Activated CD8-positive, alpha-beta T cell treated with anti-CD3 and anti-CD28 coated beads, Interleukin-2, amount 10 ng/mL, durations not matched to agents 7 days and 5 days (primary cell): ENCODE results near the gene NTM. TPM values are rescaled to one million over a fixed set of nuclear protein-coding genes. Genes with fewer than 3 reads are reported as not detected.
"Not testable (repeated sequence)": the region's sequence is repeated elsewhere in the genome, so short reads cannot be mapped to it uniquely, and the experiment has no call there.

ENCODE experiments used
- ATAC-seq: fragments of 150-1000 bp; cut with Tn5 transposase; one replicate; pipeline ENCODE4 v1.10.0; 2021; ENCODE audit warnings: moderate library complexity
- CTCF ChIA-PET: fragments of 350-600 bp; sonication (Branson Sonifier 250); formaldehyde crosslinking; loops from one replicate; lab custom pipeline; 2021; ENCODE audit warnings: antibody characterized with exemption; lab: Charles Lee
- POLR2A ChIA-PET: fragments of 350-600 bp; sonication (Branson Sonifier 250); formaldehyde crosslinking; loops from one replicate; lab custom pipeline; 2021; ENCODE audit warnings: antibody characterized with exemption; lab: Charles Lee
- DNase-seq: peaks from one replicate; pipeline ENCODE4 v3.0.0-alpha.2; 2020
- H3K27ac Mint-ChIP-seq: one replicate; pipeline ENCODE4 v1.8.0; 2021; ENCODE audit warnings: mild to moderate bottlenecking, mixed read lengths
- H3K27me3 Mint-ChIP-seq: one replicate; pipeline ENCODE4 v1.8.0; 2021; ENCODE audit warnings: low read depth, mixed read lengths
- H3K36me3 Mint-ChIP-seq: one replicate; pipeline ENCODE4 v1.8.0; 2021; ENCODE audit warnings: low read depth, mixed read lengths
- H3K4me1 Mint-ChIP-seq: one replicate; pipeline ENCODE4 v1.8.0; 2021; ENCODE audit warnings: low read depth, mixed read lengths
- H3K4me3 Mint-ChIP-seq: one replicate; pipeline ENCODE4 v1.8.0; 2021; ENCODE audit warnings: mild to moderate bottlenecking, mixed read lengths
- H3K9me3 Mint-ChIP-seq: one replicate; pipeline ENCODE4 v1.8.0; 2022; ENCODE audit warnings: mixed read lengths; ENCODE audit not compliant: insufficient read depth
- total RNA-seq, 2 experiments: library from RNA; stranded (reverse); gene quantifications; one replicate each; pipeline ENCODE4 v1.2.3, GENCODE V29; 2021

Gene NTM
- total RNA-seq, 2 experiments from 2014 or later: not detected

GRCh38 chr11:132347156-132348090 lies 977.0 kb downstream of the NTM start:
- ChIA-PET POLR2A (no interaction called here), CTCF (interaction anchor here (0.6 kb wide), 1 partner anchor 1382 kb away, joined by 3 read pairs; no protein-coding TSS in a partner anchor)
- Mint-ChIP-seq H3K9me3 (no peaks in the 10 kb centered on the region), H3K27ac (no peak overlapping the region), H3K27me3 (peaks cover 2% of the 10 kb centered on the region), H3K4me1 (peaks cover 15% of the 10 kb centered on the region), H3K36me3 (no peaks in the 10 kb centered on the region), H3K4me3 (no peak overlapping the region)
- no peak for DNase-seq
- ATAC-seq: no peak

- CTCF ChIA-PET: interaction anchor here (1.1 kb wide), 1 partner anchor 18 kb away, joined by 3 read pairs; no protein-coding TSS in a partner anchor
- no peak for DNase-seq
- H3K4me1 Mint-ChIP-seq: peaks cover 15% of the 10 kb centered on the region
- H3K27ac Mint-ChIP-seq: no peak overlapping the region
- POLR2A ChIA-PET: no interaction called here
- H3K36me3 Mint-ChIP-seq: no peaks in the 10 kb centered on the region
- ATAC-seq: no peak
- H3K9me3 Mint-ChIP-seq: no peaks in the 10 kb centered on the region
- no peaks in the 10 kb centered on the region for H3K27me3 Mint-ChIP-seq
- H3K4me3 Mint-ChIP-seq: no peak overlapping the region
Observed at GRCh38 chr11:132349811-132350733, 979.7 kb downstream of the NTM start.

GRCh38 chr11:132351050-132351449 lies 980.6 kb downstream of the NTM start:
- H3K4me1 Mint-ChIP-seq: peaks cover 15% of the 10 kb centered on the region
- ChIA-PET CTCF (no interaction called here), POLR2A (no interaction called here)
- H3K9me3 Mint-ChIP-seq: no peaks in the 10 kb centered on the region
- DNase-seq (no peak), ATAC-seq (no peak)
- no peak overlapping the region for H3K4me3 Mint-ChIP-seq
- H3K27ac Mint-ChIP-seq: no peak overlapping the region
- H3K27me3 Mint-ChIP-seq: no peaks in the 10 kb centered on the region
- no peaks in the 10 kb centered on the region for H3K36me3 Mint-ChIP-seq

GRCh38 chr11:132352497-132352896 lies 982.1 kb downstream of the NTM start:
- Mint-ChIP-seq H3K36me3 (no peaks in the 10 kb centered on the region), H3K4me1 (peaks cover 9% of the 10 kb centered on the region), H3K9me3 (no peaks in the 10 kb centered on the region), H3K27ac (no peak overlapping the region), H3K27me3 (no peaks in the 10 kb centered on the region), H3K4me3 (no peak overlapping the region)
- ATAC-seq: no peak
- ChIA-PET CTCF (no interaction called here), POLR2A (no interaction called here)
- DNase-seq: no peak

GRCh38 chr11:132353255-132353654 lies 982.8 kb downstream of the NTM start:
- POLR2A ChIA-PET: no interaction called here
- CTCF ChIA-PET: no interaction called here
- H3K4me3 Mint-ChIP-seq: no peak overlapping the region

GRCh38 chr11:132357811-132358572 lies 987.6 kb downstream of the NTM start:
- ATAC-seq: peak; percentile 67
- H3K27me3 Mint-ChIP-seq: no peaks in the 10 kb centered on the region
- CTCF ChIA-PET: no interaction called here
- peaks cover 7% of the 10 kb centered on the region for H3K4me1 Mint-ChIP-seq
- H3K27ac Mint-ChIP-seq: peak overlapping the region; percentile 70
- POLR2A ChIA-PET: no interaction called here
- H3K36me3 Mint-ChIP-seq: no peaks in the 10 kb centered on the region
- peak overlapping the region; percentile 9 for H3K4me3 Mint-ChIP-seq
- peak; percentile 32 for DNase-seq
- H3K9me3 Mint-ChIP-seq: no peaks in the 10 kb centered on the region

More at GRCh38 chr11:132353255-132353654, 982.8 kb downstream of the NTM start:
- Mint-ChIP-seq H3K36me3 (no peaks in the 10 kb centered on the region), H3K27ac (no peak overlapping the region), H3K9me3 (no peaks in the 10 kb centered on the region), H3K27me3 (no peaks in the 10 kb centered on the region), H3K4me1 (peaks cover 7% of the 10 kb centered on the region)
- ATAC-seq: no peak
- no peak for DNase-seq

- no peaks in the 10 kb centered on the region for H3K36me3 Mint-ChIP-seq
- POLR2A ChIA-PET: no interaction called here
- DNase-seq (no peak), ATAC-seq (no peak)
- CTCF ChIA-PET: no interaction called here
- H3K9me3 Mint-ChIP-seq: no peaks in the 10 kb centered on the region
- no peak overlapping the region for H3K4me3 Mint-ChIP-seq
- peaks cover 7% of the 10 kb centered on the region for H3K4me1 Mint-ChIP-seq
- peak overlapping the region; percentile 70 for H3K27ac Mint-ChIP-seq
- no peaks in the 10 kb centered on the region for H3K27me3 Mint-ChIP-seq
Observed at GRCh38 chr11:132358573-132358953, 988.1 kb downstream of the NTM start.

GRCh38 chr11:132361011-132361550 lies 990.7 kb downstream of the NTM start:
- ChIA-PET CTCF (no interaction called here), POLR2A (no interaction called here)
- Mint-ChIP-seq H3K9me3 (no peaks in the 10 kb centered on the region), H3K4me1 (peaks cover 7% of the 10 kb centered on the region), H3K27ac (no peak overlapping the region), H3K36me3 (no peaks in the 10 kb centered on the region), H3K4me3 (no peak overlapping the region), H3K27me3 (no peaks in the 10 kb centered on the region)
- no peak for ATAC-seq
- DNase-seq: no peak

GRCh38 chr11:132365650-132366049 lies 995.2 kb downstream of the NTM start:
- Mint-ChIP-seq H3K4me3 (no peak overlapping the region), H3K4me1 (no peaks in the 10 kb centered on the region), H3K9me3 (no peaks in the 10 kb centered on the region), H3K27me3 (no peaks in the 10 kb centered on the region), H3K36me3 (no peaks in the 10 kb centered on the region), H3K27ac (no peak overlapping the region)
- ChIA-PET POLR2A (no interaction called here), CTCF (no interaction called here)
- DNase-seq (no peak), ATAC-seq (no peak)

GRCh38 chr11:132367293-132367692 lies 996.9 kb downstream of the NTM start:
- Mint-ChIP-seq H3K9me3 (no peaks in the 10 kb centered on the region), H3K4me1 (no peaks in the 10 kb centered on the region)
- CTCF ChIA-PET: no interaction called here

GRCh38 chr11:132370114-132370513 lies 999.7 kb downstream of the NTM start:
- ATAC-seq, CTCF ChIA-PET, H3K9me3 Mint-ChIP-seq, H3K4me1 Mint-ChIP-seq, H3K27me3 Mint-ChIP-seq, DNase-seq, H3K27ac Mint-ChIP-seq, H3K36me3 Mint-ChIP-seq, POLR2A ChIA-PET, H3K4me3 Mint-ChIP-seq: not testable (repeated sequence)

More at GRCh38 chr11:132367293-132367692, 996.9 kb downstream of the NTM start:
- H3K4me3 Mint-ChIP-seq: no peak overlapping the region
- H3K27ac Mint-ChIP-seq: no peak overlapping the region
- no peaks in the 10 kb centered on the region for H3K36me3 Mint-ChIP-seq
- ATAC-seq: no peak
- POLR2A ChIA-PET: no interaction called here
- no peak for DNase-seq
- H3K27me3 Mint-ChIP-seq: no peaks in the 10 kb centered on the region
